Testis (tissue), 3 donors: ENCODE measurements around the gene EIF4A3. TPM values are rescaled to one million over a fixed set of nuclear protein-coding genes. Genes with fewer than 3 reads are reported as not detected.
"Not testable (repeated sequence)": the region's sequence is repeated elsewhere in the genome, so short reads cannot be mapped to it uniquely, and the experiment has no call there.

Source experiments
- DNase-seq: peaks from one replicate; pipeline ENCODE4 v3.0.0-alpha.2; 2019
- H3K27ac ChIP-seq, 2 donors: fragments of 200-600 bp; sonication (generic); one replicate each; pipeline ENCODE4 v1.5.1; 2019
- H3K27me3 ChIP-seq: fragments of 200-600 bp; sonication (generic); one replicate; pipeline ENCODE4 v1.5.1; 2019
- H3K36me3 ChIP-seq: fragments of 200-600 bp; sonication (generic); one replicate; pipeline ENCODE4 v1.5.1; 2017; ENCODE audit warnings: low read depth; ENCODE audit errors: missing control alignments
- H3K4me1 ChIP-seq: fragments of 200-600 bp; sonication (generic); one replicate; pipeline ENCODE4 v1.5.1; 2019
- H3K4me3 ChIP-seq, 2 donors: fragments of 200-600 bp; sonication (generic); one replicate each; pipeline ENCODE4 v1.5.1; 2017 to 2019
- H3K9me3 ChIP-seq: fragments of 200-600 bp; sonication (generic); one replicate; pipeline ENCODE4 v1.5.1; 2017
- POLR2A ChIP-seq: fragments of 450-650 bp; IDR thresholded peaks from one replicate; pipeline ENCODE4 v1.6.1; 2017; ENCODE audit warnings: antibody characterized with exemption, mild to moderate bottlenecking, moderate library complexity
- WGBS, 2 donors: methylation state at CpG; one replicate each; pipeline ENCODE4 v1.1.5; 2018; 5-methylcytosine and 5-hydroxymethylcytosine counted together
- intact Hi-C: fragments of 100-400 bp; cut with DNase I; formaldehyde crosslinking; loops from one replicate; pipeline ENCODE4 v1.15.1; 2023; ENCODE audit warnings: low total_unique reads
- polyA plus RNA-seq: library from polyadenylated mRNA; stranded (reverse); fragments of 350-450 nt; fragmentation: Illumina TruSeq; extraction: RNeasy Lipid Tissue Mini Kit (QIAGEN cat#74804); gene quantifications from one replicate; pipeline ENCODE4 v1.2.3, GENCODE V29; 2014; ENCODE audit warnings: low read depth, low replicate concordance; ENCODE audit not compliant: insufficient read depth
- total RNA-seq, 2 donors: library from RNA; depleted of rRNA; stranded (reverse); fragments of >200 nt; gene quantifications; one replicate each; pipeline ENCODE4 v1.2.3, GENCODE V29; 2016
- TF ChIP-seq, protein P1 (sequence below), 3 experiments: fragments of 450-650 bp in 2 of 3; fragments of 200-600 bp in 1 of 3; sonication (generic) in 1 of 3; IDR thresholded peaks; one replicate each; pipeline ENCODE4 v1.5.1; 2016 to 2019; ENCODE audit warnings: antibody characterized with exemption in 3 of 3, mild to moderate bottlenecking in 2 of 3, moderate library complexity in 1 of 3

EIF4A3 gene
- total and polyA plus RNA-seq, 3 donors from 2014 or later, result 67.1 to 99.3 (median 85.6) TPM

GRCh38 chr17:80163336-80163735 lies 16.4 kb upstream of the EIF4A3 start:
- H3K27ac ChIP-seq, result no peak overlapping the region
- no peak overlapping the region for H3K4me3 ChIP-seq
- H3K9me3 ChIP-seq, result no peaks in the 10 kb centered on the region
- intact Hi-C loops, result no loop called here
- DNase-seq, result no peak
- WGBS, 2 donors, result 79 to 87% methylated on average over 4 of the region's 4 CpGs
- H3K27me3 ChIP-seq, result no peaks in the 10 kb centered on the region
- H3K36me3 ChIP-seq, result no peaks in the 10 kb centered on the region
- TF ChIP-seq POLR2A, result no peak
- TF ChIP-seq, protein P1, sequence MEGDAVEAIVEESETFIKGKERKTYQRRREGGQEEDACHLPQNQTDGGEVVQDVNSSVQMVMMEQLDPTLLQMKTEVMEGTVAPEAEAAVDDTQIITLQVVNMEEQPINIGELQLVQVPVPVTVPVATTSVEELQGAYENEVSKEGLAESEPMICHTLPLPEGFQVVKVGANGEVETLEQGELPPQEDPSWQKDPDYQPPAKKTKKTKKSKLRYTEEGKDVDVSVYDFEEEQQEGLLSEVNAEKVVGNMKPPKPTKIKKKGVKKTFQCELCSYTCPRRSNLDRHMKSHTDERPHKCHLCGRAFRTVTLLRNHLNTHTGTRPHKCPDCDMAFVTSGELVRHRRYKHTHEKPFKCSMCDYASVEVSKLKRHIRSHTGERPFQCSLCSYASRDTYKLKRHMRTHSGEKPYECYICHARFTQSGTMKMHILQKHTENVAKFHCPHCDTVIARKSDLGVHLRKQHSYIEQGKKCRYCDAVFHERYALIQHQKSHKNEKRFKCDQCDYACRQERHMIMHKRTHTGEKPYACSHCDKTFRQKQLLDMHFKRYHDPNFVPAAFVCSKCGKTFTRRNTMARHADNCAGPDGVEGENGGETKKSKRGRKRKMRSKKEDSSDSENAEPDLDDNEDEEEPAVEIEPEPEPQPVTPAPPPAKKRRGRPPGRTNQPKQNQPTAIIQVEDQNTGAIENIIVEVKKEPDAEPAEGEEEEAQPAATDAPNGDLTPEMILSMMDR (IDR thresholded peaks at IDR 0.05), result no peak
- no peaks in the 10 kb centered on the region for H3K4me1 ChIP-seq

GRCh38 chr17:80160536-80160935 lies 13.6 kb upstream of the EIF4A3 start:
- H3K36me3 ChIP-seq, result no peaks in the 10 kb centered on the region
- no peaks in the 10 kb centered on the region for H3K4me1 ChIP-seq
- H3K9me3 ChIP-seq, result no peaks in the 10 kb centered on the region
- TF ChIP-seq, protein P1 (IDR thresholded peaks at IDR 0.05), result no peak
- TF ChIP-seq POLR2A, result no peak
- WGBS, 2 donors, result 38 to 57% methylated on average over 3 of the region's 3 CpGs
- DNase-seq, result no peak
- intact Hi-C loops, result no loop called here
- H3K27me3 ChIP-seq, result no peaks in the 10 kb centered on the region
- no peak overlapping the region for H3K4me3 ChIP-seq
- H3K27ac ChIP-seq, result no peak overlapping the region

DNA sequence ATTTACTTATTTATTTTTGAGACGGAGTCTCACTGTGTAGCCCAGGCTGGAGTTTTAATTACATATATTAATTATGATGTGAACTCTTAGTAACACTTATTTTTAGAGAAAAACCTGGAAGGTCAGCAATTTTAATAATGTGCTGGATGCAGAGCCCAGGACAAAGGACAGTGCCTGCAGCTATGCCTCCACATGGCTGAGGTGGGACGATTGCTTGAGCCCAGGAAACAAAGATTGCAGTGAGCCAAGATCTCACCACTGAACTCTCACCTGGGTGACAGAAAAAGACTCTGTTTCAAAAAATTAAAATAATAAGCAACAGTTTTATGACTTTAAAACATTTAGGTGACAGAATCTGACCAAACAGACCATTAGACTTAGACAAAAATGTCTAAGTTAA lies 11.9 kb upstream of the EIF4A3 start:
- 77 to 89% methylated on average over 2 of the region's 2 CpGs for WGBS, 2 donors
- intact Hi-C loops, result no loop called here
- TF ChIP-seq, protein P1 (IDR thresholded peaks at IDR 0.05), result no peak
- no peak for TF ChIP-seq POLR2A

DNA sequence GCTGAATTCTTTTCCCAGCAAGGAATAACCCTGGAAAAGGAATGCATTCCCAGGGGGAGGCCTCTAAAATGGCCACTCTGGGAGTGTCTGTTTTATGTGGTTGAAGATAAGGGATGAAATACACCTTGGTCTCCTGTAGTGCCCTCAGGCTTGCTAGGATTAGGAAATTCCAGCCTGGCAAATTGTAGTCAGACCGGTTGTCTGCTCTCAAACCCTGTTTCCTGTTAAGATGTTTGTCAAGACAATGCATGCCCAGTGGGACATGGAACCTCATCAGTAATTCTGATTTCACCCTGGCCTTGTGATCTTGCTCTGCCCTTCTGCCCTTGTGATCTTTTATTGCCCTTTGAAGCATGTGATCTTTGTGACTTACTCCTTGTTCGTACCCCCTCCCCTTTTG lies 8.7 kb upstream of the EIF4A3 start:
- H3K9me3 ChIP-seq, H3K4me1 ChIP-seq, H3K36me3 ChIP-seq, H3K27ac ChIP-seq, intact Hi-C loops, DNase-seq, H3K27me3 ChIP-seq, H3K4me3 ChIP-seq: not testable (repeated sequence)
- WGBS, 2 donors, result 61 to 70% methylated on average over 2 of the region's 2 CpGs

More for the DNA sequence above, 11.9 kb upstream of the EIF4A3 start:
- no peak overlapping the region for H3K4me3 ChIP-seq
- no peaks in the 10 kb centered on the region for H3K4me1 ChIP-seq
- H3K27me3 ChIP-seq, result no peaks in the 10 kb centered on the region
- no peaks in the 10 kb centered on the region for H3K36me3 ChIP-seq
- DNase-seq, result no peak
- H3K27ac ChIP-seq, result no peak overlapping the region
- H3K9me3 ChIP-seq, result no peaks in the 10 kb centered on the region

DNA sequence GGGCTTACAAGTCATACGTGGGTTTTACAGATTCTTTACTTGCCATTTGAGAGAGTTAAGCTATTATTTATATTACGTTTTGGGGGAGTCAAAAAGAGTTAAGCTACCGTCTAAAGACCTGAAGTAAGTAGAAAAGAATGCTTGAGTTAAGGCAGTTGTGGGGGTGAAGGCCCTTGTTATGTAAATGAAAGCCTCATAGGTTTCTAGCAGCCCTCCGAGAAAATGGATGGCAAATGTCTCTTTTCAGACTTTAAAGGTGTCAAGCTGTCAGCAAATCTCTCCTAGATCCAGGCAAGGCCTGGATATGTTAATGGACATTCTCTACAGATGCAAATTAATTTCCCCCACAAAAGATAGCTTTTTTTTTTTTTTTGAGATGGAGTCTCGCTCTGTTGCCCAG lies 7.2 kb upstream of the EIF4A3 start:
- Histone ChIP-seq H3K36me3 (no peaks in the 10 kb centered on the region), H3K4me1 (no peaks in the 10 kb centered on the region), H3K27me3 (no peaks in the 10 kb centered on the region), H3K4me3 (no peak overlapping the region), H3K27ac (no peak overlapping the region), H3K9me3 (no peaks in the 10 kb centered on the region)
- 78 to 84% methylated on average over 5 of the region's 5 CpGs for WGBS, 2 donors
- no peak for TF ChIP-seq POLR2A
- TF ChIP-seq, protein P1 (IDR thresholded peaks at IDR 0.05), result no peak
- no peak for DNase-seq
- intact Hi-C loops, result no loop called here
